ENCODE measurements around the gene SLC22A23. TPM values are rescaled to one million over a fixed set of nuclear protein-coding genes. Genes with fewer than 3 reads are reported as not detected.
"Not testable (repeated sequence)": the region's sequence is repeated elsewhere in the genome, so short reads cannot be mapped to it uniquely, and the experiment has no call there.

The SLC22A23 gene
- total and polyA plus RNA-seq, 5 donors = 2.3 to 6.4 (median 3.2) TPM

GRCh38 chr6:3242768-3243167 is 214.1 kb downstream of the SLC22A23 start:
- no peaks in the 10 kb centered on the region for H3K4me1 ChIP-seq (ENCODE audit: control insufficient read depth, insufficient read depth, low read length)
- WGBS = 87% methylated on average over 4 of the region's 4 CpGs
- H3K27me3 ChIP-seq (ENCODE audit: control insufficient read depth, insufficient read depth) = no peaks in the 10 kb centered on the region
- intact Hi-C loops (cut with DNase I) = loop anchor here in 1 of 4 donors (5.0 kb wide), 1 partner anchor 105 kb away; no protein-coding TSS in a partner anchor
- H3K4me3 ChIP-seq (ENCODE audit: low read length) = no peak overlapping the region
- H3K27ac ChIP-seq (ENCODE audit: low read length) = no peak overlapping the region
- no peak for DNase-seq
- ATAC-seq = no peak
- no peaks in the 10 kb centered on the region for H3K9me3 ChIP-seq (ENCODE audit: control insufficient read depth, low read length)

GRCh38 chr6:3241745-3242144 is 215.1 kb downstream of the SLC22A23 start:
- H3K4me3 ChIP-seq (ENCODE audit: low read length); H3K27me3 ChIP-seq (ENCODE audit: control insufficient read depth, insufficient read depth); H3K9me3 ChIP-seq (ENCODE audit: control insufficient read depth, low read length); H3K27ac ChIP-seq (ENCODE audit: low read length); H3K4me1 ChIP-seq (ENCODE audit: control insufficient read depth, insufficient read depth, low read length); ATAC-seq; DNase-seq: not testable (repeated sequence)
- 97% methylated on average over 4 of the region's 4 CpGs for WGBS
- intact Hi-C loops (cut with DNase I) = loop anchor here in 1 of 4 donors (5.0 kb wide), 1 partner anchor 104 kb away; no protein-coding TSS in a partner anchor

- intact Hi-C loops (cut with DNase I) = loop anchor here in 1 of 4 donors (5.0 kb wide), 1 partner anchor 103 kb away; no protein-coding TSS in a partner anchor
- WGBS = 53% methylated on average over 7 of the region's 7 CpGs
- Histone ChIP-seq H3K9me3 (ENCODE audit: control insufficient read depth, low read length) (no peaks in the 10 kb centered on the region), H3K27ac (ENCODE audit: low read length) (no peak overlapping the region), H3K4me3 (ENCODE audit: low read length) (no peak overlapping the region), H3K27me3 (ENCODE audit: control insufficient read depth, insufficient read depth) (no peaks in the 10 kb centered on the region), H3K4me1 (ENCODE audit: control insufficient read depth, insufficient read depth, low read length) (no peaks in the 10 kb centered on the region)
- DNase-seq (no peak), ATAC-seq (no peak)
Measured at GRCh38 chr6:3240595-3240994, 216.3 kb downstream of the SLC22A23 start.

DNA sequence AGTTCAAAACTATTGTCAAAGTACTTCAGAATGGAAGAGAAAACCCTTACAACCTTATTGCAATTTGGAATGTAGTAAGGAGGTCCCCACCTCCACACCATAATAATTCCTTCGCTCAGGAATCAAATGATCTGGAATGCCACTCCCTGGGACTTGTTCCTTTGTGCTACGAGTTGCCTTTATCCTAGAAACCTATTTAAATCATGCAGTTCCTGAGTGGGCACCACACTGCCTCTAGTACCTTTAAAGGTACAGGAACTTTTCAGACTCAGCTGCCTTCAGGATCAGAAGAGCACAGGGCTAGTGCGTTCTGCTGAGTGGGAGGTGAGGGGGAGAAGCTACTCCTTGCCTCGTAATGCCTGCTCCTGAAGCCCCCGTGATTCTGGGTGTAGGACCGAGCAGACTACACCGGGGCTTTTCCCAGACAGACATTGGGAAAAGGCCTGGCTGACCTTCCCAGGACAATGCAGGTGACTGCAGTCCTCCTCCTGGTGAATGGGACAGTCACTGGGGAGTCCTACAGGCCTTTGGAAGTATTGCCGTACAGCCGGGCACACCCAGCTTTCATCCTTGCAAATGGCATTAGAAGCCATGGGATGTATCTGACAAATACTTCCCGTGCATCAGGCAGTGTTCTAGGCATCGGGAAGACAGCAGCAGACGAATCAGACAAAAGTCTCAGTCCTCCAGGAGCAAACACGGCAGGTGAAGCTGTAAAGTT is 217.6 kb downstream of the SLC22A23 start:
- Histone ChIP-seq H3K27ac (ENCODE audit: low read length) (no peak overlapping the region), H3K4me1 (ENCODE audit: control insufficient read depth, insufficient read depth, low read length) (no peaks in the 10 kb centered on the region), H3K27me3 (ENCODE audit: control insufficient read depth, insufficient read depth) (no peaks in the 10 kb centered on the region), H3K4me3 (ENCODE audit: low read length) (no peak overlapping the region), H3K9me3 (ENCODE audit: control insufficient read depth, low read length) (no peaks in the 10 kb centered on the region)
- no peak for DNase-seq
- no peak for ATAC-seq
- intact Hi-C loops (cut with DNase I) = no loop called here
- WGBS = 85% methylated on average over 13 of the region's 13 CpGs

DNA sequence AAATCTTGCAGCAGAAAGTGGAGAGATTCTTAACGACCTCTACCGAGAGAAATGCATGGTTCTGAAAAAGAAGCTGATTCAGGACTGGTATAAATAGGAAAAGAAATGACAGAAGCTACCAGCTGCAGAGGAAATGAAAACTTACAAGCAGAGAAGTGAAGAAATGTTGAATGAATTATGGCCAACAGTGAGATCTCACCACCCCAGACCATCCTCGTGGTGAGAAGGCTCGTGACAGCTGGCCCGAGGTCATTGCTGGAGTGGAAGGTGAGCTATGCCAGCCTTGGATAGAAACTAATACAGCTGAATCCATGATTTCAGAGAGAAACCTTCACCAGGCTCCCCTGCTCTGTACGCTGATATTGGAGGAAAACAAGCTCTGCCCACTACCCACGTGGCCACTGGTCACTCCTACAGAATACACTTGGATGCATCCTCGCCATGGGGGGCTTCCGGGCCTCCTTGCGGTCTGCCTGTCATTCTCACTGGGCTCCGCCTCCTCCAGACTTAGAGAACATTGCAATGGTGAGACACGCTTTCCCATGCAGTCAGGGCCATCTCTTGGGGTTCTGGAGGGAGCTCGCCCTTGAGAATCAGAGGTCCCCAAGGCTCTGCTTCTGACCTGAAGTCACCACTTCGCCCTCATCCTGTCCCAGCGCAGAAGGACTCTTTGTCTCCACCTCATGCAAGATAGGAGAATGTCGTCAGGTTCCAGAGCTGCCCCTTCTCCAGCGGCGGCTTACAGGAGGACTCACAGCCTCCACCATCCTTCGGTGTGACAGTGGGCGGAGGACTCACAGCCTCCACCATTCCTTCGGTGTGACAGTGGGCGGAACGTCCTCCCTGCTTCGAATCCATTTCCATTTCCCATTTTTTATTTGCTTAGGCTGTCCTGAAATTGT is 218.8 kb downstream of the SLC22A23 start:
- Histone ChIP-seq H3K27ac (ENCODE audit: low read length) (no peak overlapping the region), H3K4me3 (ENCODE audit: low read length) (no peak overlapping the region), H3K4me1 (ENCODE audit: control insufficient read depth, insufficient read depth, low read length) (no peaks in the 10 kb centered on the region), H3K27me3 (ENCODE audit: control insufficient read depth, insufficient read depth) (no peaks in the 10 kb centered on the region), H3K9me3 (ENCODE audit: control insufficient read depth, low read length) (no peaks in the 10 kb centered on the region)
- WGBS = 80% methylated on average over 24 of the region's 24 CpGs
- intact Hi-C loops (cut with DNase I) = no loop called here
- ATAC-seq (no peak), DNase-seq (no peak)

DNA sequence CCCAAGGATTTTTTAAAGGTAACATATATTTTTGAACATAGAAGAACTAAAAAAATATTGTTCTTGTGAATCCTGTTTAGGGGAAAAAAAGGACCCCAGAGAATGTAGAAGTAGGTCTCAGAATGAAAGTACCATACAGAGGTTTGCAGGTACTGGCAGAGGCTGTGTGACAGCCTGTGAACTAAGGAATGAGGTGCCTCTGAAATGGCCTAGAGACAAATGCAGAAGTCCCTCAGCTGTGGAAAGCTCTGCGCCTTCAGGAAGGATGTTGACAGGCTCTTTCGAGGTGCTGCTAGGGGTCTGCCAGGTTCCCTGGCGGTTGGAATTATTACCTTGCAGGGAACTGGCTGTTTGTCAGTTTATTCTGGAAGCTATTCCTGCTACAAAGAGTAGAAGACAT is 220.8 kb downstream of the SLC22A23 start:
- Histone ChIP-seq H3K4me1 (ENCODE audit: control insufficient read depth, insufficient read depth, low read length) (peaks cover 4% of the 10 kb centered on the region), H3K9me3 (ENCODE audit: control insufficient read depth, low read length) (no peaks in the 10 kb centered on the region), H3K4me3 (ENCODE audit: low read length) (no peak overlapping the region), H3K27me3 (ENCODE audit: control insufficient read depth, insufficient read depth) (no peaks in the 10 kb centered on the region), H3K27ac (ENCODE audit: low read length) (no peak overlapping the region)
- intact Hi-C loops (cut with DNase I) = no loop called here
- WGBS = 61% methylated on average over 3 of the region's 3 CpGs
- DNase-seq (no peak), ATAC-seq (no peak)

DNA sequence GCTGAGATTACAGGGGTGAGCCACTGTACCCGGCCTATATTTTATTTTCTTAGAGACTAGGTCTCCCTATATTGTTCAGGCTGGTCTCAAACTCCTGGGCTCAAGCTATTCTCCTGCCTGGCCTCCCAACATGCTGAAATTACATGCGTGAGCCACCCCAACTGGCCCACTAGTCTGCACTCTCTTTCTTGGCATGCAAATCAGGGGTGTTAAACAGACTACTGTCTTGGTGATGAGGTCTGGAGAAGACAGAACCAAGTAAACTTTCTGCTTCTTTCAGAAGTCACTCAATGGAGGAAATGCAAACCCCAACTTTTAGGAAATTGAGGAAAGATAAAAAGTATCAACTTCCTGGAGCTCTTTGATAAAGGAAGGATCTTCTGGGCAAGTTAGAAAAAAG is 221.4 kb downstream of the SLC22A23 start:
- H3K9me3 ChIP-seq (ENCODE audit: control insufficient read depth, low read length) = no peaks in the 10 kb centered on the region
- H3K27me3 ChIP-seq (ENCODE audit: control insufficient read depth, insufficient read depth) = no peaks in the 10 kb centered on the region
- intact Hi-C loops (cut with DNase I) = no loop called here
- H3K4me3 ChIP-seq (ENCODE audit: low read length) = no peak overlapping the region
- whole genome bisulfite sequencing = 91% methylated on average over 2 of the region's 2 CpGs
- H3K27ac ChIP-seq (ENCODE audit: low read length) = no peak overlapping the region
- peaks cover 4% of the 10 kb centered on the region for H3K4me1 ChIP-seq (ENCODE audit: control insufficient read depth, insufficient read depth, low read length)
- no peak for ATAC-seq
- no peak for DNase-seq

GRCh38 chr6:3233904-3234303 is 222.9 kb downstream of the SLC22A23 start:
- DNase-seq = no peak
- H3K27me3 ChIP-seq (ENCODE audit: control insufficient read depth, insufficient read depth) = no peaks in the 10 kb centered on the region
- no peak for ATAC-seq
- 87% methylated on average over 3 of the region's 3 CpGs for whole genome bisulfite sequencing
- no peaks in the 10 kb centered on the region for H3K9me3 ChIP-seq (ENCODE audit: control insufficient read depth, low read length)
- no peak overlapping the region for H3K27ac ChIP-seq (ENCODE audit: low read length)
- intact Hi-C loops (cut with DNase I) = loop anchor here in 1 of 4 donors (5.0 kb wide), 1 partner anchor 72 kb away; no protein-coding TSS in a partner anchor
- peaks cover 4% of the 10 kb centered on the region for H3K4me1 ChIP-seq (ENCODE audit: control insufficient read depth, insufficient read depth, low read length)
- H3K4me3 ChIP-seq (ENCODE audit: low read length) = no peak overlapping the region

GRCh38 chr6:3233321-3233720 is 223.5 kb downstream of the SLC22A23 start:
- H3K4me3 ChIP-seq (ENCODE audit: low read length) = no peak overlapping the region
- intact Hi-C loops (cut with DNase I) = loop anchor here in 1 of 4 donors (5.0 kb wide), 1 partner anchor 71 kb away; no protein-coding TSS in a partner anchor
- DNase-seq (no peak), ATAC-seq (no peak)
- H3K27ac ChIP-seq (ENCODE audit: low read length) = no peak overlapping the region
- WGBS = 92% methylated on average over 3 of the region's 3 CpGs
- H3K9me3 ChIP-seq (ENCODE audit: control insufficient read depth, low read length) = no peaks in the 10 kb centered on the region
- no peaks in the 10 kb centered on the region for H3K27me3 ChIP-seq (ENCODE audit: control insufficient read depth, insufficient read depth)
- H3K4me1 ChIP-seq (ENCODE audit: control insufficient read depth, insufficient read depth, low read length) = peaks cover 6% of the 10 kb centered on the region

DNA sequence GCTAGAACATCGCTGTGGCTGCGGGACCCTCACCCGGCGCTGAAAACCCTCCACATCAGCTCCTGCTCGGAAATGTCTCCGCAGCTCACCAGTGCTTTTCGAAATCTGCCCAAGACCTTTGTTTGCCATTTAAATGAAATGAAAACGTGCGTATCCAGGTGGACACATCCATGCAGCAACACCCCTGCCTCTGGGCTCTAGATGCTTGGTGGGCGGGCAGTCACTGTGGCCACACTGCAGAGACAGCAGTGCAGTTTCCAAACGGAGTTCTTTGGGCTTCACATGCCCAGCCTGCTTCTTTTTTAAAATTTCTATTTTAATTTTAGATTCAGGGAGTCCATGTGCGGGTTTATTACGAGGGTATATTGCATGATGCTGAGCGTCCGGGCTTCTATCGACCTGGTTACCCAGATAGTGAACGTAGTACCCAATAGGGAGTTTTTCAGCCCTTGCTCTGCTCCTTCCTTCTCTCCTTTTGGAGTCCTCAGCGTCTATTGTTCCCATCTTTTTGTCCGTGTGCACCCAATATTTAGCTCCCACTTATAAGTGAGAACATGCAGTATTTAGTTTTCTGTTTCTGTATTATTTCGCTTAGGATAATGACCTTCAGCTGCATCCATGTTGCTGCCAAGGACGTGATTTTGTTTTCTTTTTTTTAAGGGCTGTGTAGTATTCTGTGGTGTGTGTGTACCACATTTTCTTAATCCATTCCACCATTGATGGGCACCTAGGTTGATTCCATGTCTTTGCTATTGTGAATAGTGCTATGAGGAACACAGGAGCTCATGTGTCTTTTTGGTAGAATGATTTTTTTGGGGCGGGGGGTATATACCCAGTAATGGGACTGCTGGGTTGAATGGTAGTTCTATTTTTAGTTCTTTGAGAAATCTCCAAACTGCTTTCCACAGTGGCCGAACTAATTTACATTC is 224.6 kb downstream of the SLC22A23 start:
- H3K9me3 ChIP-seq (ENCODE audit: control insufficient read depth, low read length) = no peaks in the 10 kb centered on the region
- H3K27ac ChIP-seq (ENCODE audit: low read length) = no peak overlapping the region
- H3K4me1 ChIP-seq (ENCODE audit: control insufficient read depth, insufficient read depth, low read length) = peaks cover 6% of the 10 kb centered on the region
- no peak for DNase-seq
- no peaks in the 10 kb centered on the region for H3K27me3 ChIP-seq (ENCODE audit: control insufficient read depth, insufficient read depth)
- WGBS = 27% methylated on average over 23 of the region's 23 CpGs
- H3K4me3 ChIP-seq (ENCODE audit: low read length) = peak overlapping the region; percentile 83
- ATAC-seq = no peak
- intact Hi-C loops (cut with DNase I) = loop anchor here in 1 of 4 donors (5.0 kb wide), 1 partner anchor 70 kb away; no protein-coding TSS in a partner anchor

Measured in right cardiac atrium (tissue), 5 donors.